HG03457 (cell line): ENCODE results near the gene PPP1R14C.

Experiments
- ATAC-seq: cut with Tn5 transposase; IDR thresholded peaks from one replicate; pipeline ENCODE4 v1.9.1; 2021; ENCODE audit warnings: moderate number of reproducible peaks; ENCODE audit not compliant: unreplicated experiment

PPP1R14C gene

DNA sequence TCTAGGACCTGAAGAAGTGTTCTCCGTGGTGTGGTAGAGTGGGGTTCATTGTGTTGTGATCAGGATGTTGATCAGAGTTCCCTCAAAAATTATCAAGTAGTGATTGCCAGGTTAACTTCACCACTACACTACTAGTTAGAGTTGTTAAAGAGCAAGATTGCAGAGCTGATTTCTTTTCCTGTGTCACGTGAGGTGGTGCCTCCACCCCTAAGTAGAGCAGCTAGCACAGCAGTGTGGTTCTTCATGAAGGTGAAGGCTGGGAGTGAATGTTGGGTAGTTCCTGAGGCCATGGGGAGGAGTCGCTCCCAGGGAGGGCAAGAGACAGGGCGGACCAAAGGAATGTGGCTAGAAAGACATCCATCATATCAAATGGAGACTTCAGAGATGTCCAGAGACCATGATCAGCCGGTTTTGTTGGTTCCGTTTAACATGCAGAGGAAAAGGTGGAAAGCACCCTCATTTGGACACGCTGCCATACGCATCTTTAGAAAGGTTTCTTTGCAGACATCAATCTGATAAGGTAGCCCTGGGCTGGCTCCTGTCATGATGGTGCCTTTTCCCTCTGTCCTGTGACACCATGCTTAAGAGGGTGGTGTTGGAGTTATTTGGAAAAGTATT, 146.7 kb downstream of the PPP1R14C start:
- ATAC-seq, result no peak

DNA sequence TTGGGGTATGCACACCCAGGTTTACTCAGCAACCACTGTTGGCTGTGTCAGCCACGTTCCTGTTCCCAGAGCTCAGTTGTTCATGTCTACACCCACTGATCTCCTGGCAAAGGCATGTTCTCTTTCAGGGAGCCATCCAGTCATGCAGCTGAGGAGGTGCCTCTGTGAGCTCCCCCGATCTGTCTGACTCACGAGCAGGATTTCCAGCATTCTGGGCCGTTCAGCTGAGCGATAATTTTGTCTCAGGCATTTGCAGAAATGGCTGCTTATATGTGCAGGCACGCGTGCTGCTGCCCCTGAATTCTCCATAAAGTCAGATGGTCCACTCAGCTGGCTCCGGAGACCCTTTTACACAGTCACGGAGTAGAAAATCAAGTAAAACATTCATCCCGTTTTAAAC, 147.6 kb downstream of the PPP1R14C start:
- ATAC-seq, result no peak

DNA sequence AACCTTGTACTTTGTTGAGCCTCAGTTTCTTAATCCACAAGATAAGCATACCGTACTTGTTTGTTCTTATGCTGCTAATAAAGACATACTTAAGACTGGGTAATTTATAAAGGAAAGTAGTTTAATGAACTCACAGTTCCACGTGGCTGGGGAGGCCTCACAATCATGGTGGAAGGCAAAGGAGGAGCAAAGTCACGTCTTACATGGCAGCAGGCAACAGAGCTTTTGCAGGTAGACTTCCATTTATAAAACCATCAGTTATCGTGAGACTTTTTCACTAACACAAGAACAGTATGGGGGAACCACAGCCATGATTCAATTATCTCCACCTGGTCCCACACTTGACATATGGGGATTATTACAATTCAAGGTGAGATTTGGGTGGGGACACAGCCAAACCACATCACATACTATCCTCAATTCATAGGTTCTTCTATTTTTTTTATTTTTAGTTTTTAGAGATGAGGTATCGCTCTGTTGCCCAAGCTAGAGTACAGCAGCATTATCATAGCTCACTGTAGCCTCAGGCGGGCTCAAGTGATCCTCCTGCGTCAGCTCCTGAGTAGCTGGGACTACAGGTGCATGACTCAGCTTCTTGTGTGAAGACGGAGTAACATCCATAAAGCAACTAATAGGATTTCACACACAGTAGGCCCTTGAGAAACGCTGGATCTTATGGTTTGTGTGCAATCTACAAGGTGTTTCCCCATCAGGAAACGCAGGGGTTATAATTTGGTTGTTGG, 149.3 kb downstream of the PPP1R14C start:
- ATAC-seq, result no peak

DNA sequence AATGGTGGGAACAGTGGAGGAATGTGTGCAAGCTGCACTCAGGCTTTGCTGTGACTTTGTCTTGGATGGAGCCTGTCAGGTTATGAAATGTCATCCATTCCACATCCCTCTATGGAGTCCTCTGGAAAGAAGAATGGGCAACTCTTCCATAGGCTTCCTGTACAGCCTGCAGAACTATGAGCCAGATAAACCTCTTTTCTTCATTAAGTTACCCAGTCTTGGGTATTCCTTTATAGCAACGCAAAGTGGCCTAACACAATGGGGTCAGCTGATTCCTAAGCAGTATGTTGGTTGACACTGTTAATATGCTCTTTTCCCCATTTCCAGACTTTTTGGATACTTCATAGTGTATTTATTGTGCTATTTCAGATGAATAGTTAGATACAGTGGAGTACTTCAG, 150.2 kb downstream of the PPP1R14C start:
- no peak for ATAC-seq

DNA sequence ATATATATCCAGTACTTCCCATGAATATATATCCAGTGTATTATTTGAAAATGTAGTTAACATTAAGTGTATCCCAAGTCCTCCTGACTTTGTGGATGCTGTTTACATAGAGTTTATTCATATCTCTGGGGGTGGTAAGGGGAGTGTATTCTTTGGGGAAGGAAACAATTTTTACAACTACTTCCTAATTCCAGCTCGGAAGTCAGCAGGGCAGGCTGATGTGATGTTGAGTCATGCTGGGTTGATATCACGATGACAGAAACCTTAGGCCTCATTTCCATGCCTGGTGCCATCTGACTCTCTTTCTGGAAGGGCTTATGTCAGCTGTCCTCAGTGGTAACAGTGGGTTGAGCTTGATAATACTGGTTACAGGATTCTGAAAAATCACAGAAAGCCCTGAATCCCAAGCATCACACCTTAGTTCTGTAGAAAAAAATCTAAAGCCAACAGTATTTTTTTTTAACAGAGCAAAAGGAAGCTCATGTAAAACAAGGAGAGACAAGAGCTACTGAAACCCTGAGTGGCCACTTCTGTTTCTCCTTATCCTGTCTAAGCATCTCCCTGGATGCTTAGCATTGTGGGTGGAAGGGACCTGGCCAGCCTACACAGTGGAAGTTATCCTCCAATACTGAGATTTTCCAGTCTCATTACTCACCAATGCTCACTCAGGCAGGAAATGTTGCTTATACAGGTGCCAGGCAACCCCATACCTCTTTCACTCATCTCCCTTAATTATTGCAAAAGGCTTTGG, 150.8 kb downstream of the PPP1R14C start:
- no peak for ATAC-seq

DNA sequence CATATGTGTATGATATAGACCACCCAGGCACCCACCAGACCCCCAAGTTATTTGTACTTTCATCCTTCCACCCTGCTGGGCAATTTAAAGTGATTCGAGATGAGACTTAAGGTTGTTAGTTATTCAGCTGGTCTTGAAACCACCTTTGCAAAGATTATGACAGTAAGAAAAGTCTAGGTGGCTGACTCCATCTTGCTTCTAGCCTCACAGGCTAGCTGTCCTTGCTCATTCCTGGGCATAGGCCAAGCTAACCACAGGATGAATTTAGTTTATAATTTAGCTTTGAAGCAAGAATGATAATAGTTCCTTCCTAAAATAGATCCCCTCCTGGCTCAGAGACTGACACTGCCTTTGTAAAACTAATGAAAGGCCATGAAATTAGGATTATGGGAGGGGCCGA, 154.0 kb downstream of the PPP1R14C start:
- no peak for ATAC-seq

DNA sequence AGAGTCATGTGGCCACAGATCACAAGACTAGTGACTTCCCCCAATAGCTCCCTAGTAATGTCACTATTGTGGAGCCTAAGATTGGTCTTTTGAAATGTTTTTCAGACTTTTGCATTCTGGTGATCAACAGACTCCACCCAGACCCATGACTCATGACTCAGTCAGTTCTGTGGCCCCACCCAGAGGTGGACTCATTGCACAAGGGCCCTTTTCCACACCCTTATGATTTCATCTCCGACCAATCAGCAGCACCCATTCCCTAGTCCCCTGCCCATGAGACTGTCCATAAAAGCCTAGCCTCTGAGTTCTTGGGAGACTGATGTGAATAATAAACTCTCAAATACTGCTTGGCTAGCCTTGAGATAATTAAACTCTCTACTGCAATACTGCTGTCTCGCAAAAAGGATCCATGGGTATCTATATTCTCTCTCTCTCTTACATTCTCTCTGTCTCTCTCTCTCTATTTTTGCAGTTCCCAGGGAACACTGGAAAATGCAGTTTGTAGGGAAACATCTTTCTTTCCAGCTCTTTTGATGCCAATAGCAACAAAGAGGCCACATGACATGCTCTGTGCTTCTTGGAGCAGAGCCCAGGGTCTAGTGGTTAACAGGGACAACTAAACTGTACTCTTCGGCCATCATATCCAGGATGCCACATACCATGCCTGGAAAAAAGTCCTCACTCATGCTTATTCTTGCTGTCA, 154.6 kb downstream of the PPP1R14C start:
- no peak for ATAC-seq

DNA sequence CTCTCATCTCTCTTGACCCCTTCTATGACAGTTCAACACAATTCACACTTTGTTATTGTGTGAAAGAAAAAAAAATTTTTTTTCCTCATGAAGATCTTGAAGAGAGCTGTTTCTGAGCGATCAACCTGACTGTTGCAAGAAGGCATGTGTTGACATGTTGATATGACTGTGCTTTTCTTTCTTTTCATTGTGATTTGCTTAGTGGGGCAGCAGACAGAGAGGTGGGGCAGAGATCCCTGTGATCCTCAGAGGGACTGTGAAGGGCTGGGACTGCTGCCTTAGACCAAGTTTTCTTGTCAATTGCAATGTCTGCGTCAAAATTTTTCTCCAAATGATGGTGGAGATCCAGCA, 155.2 kb downstream of the PPP1R14C start:
- ATAC-seq, result no peak

DNA sequence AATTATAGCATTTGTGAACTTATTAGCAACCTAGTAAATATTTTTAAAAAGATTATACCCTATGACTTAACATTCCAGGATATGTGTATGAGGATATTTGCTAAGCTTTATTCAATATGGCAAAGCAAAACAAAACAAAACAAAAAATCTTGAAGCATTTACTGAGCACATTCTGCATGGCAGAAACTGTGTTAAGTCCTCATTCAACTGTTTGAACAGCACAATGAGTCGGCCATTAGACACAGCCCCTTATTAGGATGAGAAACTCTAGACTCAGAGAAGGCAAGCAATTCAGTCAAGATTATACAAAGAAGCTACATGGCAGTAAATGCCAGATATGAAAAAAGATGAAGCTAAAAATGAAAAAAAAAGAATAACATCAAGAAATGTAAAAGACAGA, 155.8 kb downstream of the PPP1R14C start:
- ATAC-seq, result no peak
